GM21528 (cell line): ENCODE data around the gene CAPN10.
"Not testable (repeated sequence)": the region's sequence is repeated elsewhere in the genome, so short reads cannot be mapped to it uniquely, and the experiment has no call there.

Experiments
- ATAC-seq: cut with Tn5 transposase; IDR thresholded peaks from one replicate; pipeline ENCODE4 v1.9.1; 2021; ENCODE audit warnings: mild to moderate bottlenecking, moderate library complexity; ENCODE audit not compliant: unreplicated experiment, low FRiP score

Gene CAPN10

GRCh38 chr2:240599141-240599583 is 12.6 kb downstream of the CAPN10 start:
- no peak for ATAC-seq

DNA sequence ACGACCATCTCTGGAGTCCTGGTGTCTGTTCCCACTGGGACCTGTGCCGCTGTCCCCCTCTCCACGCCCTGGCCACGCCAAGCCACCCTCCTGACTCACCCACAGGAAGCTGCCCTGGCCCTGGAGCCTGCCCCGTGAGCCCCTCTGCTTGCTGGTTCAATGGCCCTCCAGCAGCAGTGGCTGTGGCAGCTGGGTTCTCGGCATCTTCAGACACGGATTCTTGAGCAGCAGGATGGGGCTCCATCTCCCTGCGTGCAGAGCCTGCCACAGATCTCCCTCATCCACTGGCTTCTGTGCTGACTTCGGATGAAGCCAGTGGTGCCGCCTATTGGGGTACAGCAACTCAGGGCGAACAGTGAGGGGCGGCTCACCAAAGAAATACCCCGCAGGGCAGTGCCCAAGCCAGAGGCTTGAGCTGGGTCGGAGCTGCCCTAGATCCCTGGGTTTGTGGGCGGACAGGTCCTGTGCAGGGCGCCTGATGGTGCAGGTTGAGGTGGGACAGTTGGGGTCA is 14.0 kb downstream of the CAPN10 start:
- ATAC-seq = no peak

DNA sequence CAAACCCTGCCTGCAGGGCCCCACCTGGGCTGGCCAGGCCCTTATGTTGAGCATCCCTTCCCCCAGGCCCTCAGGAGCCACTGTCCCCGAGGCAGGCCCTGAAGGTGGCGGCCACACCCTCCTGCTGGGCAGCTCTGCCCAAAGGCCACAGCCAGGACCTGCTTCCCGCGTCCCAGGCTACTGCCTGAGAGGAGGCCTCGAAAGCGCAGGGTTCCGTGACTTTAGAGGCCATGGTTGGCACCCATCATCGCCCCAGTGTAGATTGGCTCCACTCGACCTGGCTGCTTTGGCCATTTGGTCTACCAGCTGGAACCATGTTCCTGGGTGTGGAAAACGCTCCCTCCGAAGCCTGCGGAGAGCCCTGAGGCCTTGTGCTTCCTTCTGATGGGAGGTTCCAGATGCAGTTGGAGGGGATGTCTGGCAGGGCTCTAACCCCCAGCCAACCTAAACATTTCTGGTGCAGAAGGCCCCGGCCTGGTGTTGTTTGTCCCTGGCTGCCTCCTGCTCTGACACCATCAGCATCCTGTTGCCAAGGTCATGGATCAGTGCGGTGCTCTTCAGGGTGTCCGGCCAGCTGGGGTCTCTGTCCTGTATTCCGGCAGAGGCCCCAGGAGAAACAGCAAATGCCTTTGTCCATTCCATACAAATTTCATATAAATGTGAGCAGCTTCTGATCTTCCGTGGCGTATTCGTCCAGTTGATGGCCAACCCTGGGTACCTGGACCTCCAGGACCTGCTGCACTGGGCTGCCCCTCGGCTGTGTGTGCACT is 14.7 kb downstream of the CAPN10 start:
- no peak for ATAC-seq

DNA sequence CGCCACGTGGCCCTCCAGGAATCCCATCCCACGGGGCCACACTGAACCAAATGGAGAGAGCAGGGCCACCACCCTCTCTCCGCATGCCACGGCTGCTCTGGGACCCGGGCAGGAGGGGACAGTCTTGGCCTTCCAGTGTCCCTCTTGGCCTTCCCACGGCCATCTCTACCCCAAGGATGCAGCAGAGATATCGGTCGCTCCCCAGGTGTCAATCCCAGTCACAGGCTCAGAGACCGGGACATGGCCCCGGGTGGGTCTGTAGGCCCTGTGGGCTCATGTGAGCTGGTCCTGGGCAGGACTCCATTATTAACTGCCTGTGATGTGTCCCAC is 15.3 kb downstream of the CAPN10 start:
- no peak for ATAC-seq

DNA sequence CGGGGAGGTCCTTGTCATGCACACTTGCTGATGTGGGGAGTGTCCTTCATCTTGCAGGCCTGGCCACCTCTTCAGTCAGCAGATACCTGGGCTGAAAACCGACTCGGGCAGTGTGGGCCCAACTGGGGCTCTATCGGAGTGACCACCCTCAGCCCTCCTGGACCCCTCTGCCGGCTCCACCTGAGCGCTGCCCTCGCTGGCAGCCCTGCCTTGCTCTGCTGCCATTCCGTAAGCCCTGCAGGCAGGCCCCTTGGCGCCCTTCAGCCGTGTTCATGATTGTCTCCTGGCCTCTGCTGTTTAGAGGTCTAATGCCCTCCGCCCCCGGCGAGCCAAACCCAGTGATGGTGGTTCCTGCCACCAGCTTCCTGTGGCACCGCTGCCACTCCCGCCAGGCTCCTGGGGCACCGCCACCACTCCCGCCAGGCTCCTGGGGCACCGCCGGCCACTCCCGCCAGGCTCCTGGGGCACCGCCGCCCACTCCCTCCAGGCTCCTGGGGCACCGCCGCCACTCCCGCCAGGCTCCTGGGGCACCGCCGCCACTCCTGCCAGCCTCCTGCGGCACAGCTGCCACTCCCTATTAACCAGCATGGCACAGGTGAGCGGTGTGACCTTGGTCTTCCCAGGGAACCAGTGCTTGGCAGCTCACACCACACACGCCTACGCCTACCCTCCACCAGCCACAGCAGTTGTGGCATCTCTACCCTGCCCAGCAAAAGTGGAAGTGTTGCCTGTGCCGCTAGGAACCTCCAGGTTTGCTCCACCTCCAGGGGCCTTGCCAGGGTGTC is 15.9 kb downstream of the CAPN10 start:
- ATAC-seq = no peak

- ATAC-seq = no peak
These were observed 16.7 kb downstream of the CAPN10 start for GRCh38 chr2:240603081-240603835.

- ATAC-seq = no peak
These were observed 17.3 kb downstream of the CAPN10 start for GRCh38 chr2:240603846-240604245.

- no peak for ATAC-seq
These were observed 17.9 kb downstream of the CAPN10 start for GRCh38 chr2:240604291-240604938.

DNA sequence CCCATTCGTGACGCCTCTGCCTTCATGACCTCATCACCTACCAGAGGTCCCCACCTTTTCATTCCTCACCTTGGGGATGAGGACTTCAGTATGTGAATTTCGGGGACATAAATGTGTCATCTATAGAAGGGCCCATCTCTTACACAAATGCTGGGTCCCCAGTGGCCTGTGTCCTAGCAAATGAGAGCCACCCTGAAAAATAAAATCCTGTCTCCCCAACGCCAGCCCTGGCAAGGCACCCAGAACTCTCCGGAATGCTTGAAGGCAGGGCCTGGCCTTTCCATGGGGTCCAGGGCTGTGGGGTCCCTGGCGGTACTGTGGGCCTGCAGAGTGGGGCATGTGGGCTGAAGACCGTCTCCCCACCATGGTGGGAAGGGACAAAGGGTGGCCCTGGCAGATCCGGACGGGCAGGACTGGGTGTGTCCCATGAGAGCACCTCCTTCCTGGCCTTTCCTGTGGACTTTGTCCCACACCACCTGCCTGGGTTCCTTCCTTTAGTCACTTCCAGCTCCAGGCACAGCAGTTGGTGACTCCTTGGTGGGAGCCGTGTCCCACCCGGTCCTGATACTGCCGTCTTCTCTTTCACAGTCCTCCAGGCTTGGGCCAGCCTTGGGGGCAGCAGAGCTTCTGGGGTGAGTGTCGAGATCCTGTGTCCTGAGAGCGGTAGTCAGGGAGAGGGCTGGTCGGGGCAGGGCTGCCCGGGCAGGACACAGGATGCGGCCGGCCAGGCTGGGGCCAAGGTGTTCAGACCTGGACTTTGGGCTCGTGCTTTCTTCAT is 18.6 kb downstream of the CAPN10 start:
- no peak for ATAC-seq

- ATAC-seq = no peak
These were observed 19.6 kb downstream of the CAPN10 start for GRCh38 chr2:240605867-240606743.

DNA sequence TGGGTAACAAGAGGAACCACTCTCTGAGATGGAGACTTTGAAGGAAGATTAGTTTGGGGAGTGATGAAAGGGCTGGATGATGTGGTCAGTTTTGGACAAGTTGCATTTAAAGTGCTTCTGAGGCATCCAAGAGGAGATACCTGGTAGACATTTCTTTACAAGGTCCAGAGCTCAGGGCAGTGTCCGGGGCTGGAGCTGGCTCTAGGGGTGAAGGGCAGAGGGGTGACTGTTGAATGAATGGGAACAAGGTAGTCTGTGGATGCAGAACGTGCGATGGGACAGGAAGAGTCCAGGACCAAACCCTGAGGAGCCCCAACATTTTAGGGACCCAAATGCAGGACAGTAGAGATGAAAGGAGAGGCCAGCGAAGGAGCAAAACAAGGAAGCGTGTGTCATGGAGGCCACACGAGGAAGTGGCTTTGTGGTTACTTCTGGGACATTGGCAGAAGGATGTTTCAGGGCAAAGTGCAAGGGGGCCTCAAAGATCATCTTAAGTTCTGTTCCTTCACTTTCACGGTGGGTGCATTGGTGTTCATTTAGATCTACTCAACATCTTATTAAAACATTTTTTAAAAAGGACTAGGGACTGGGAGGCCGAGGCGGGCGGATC is 25.2 kb downstream of the CAPN10 start:
- no peak for ATAC-seq

DNA sequence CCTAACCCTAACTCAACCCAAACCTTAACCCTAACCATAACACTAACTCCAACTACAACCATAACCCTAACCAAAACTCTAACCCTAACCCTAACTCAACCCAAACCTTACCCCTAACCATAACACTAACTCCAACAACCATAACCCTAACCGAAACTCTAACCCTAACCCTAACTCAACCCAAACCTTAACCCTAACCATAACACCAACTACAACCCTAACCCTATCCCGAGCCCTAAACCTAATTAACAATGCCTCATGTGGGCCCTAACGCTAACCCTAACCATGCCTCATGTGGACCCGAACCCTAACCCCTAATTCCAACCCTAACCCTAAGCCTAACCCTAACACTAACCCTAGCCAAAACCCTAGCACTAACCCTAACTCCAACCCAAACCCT is 27.2 kb downstream of the CAPN10 start:
- ATAC-seq = no peak

GRCh38 chr2:240614391-240614790 is 27.9 kb downstream of the CAPN10 start:
- ATAC-seq = no peak

DNA sequence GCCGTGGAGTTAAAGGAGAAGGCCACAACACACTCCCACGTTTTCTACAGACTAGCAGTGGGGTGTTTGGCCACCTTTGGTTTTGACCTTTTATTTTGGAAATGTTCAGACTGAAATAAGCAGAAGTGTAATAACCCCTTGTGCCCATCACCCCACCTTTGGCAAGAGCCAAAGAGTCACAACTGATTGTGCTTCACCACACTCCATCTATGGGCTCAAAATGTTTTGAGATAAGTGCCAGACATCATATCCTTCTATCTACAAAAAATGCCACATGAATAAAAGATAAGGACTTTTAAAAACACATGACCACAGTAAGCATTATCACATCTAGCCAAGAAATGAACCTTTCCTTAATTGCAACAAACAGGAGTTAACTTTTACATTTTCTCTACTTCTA is 28.9 kb downstream of the CAPN10 start:
- no peak for ATAC-seq

DNA sequence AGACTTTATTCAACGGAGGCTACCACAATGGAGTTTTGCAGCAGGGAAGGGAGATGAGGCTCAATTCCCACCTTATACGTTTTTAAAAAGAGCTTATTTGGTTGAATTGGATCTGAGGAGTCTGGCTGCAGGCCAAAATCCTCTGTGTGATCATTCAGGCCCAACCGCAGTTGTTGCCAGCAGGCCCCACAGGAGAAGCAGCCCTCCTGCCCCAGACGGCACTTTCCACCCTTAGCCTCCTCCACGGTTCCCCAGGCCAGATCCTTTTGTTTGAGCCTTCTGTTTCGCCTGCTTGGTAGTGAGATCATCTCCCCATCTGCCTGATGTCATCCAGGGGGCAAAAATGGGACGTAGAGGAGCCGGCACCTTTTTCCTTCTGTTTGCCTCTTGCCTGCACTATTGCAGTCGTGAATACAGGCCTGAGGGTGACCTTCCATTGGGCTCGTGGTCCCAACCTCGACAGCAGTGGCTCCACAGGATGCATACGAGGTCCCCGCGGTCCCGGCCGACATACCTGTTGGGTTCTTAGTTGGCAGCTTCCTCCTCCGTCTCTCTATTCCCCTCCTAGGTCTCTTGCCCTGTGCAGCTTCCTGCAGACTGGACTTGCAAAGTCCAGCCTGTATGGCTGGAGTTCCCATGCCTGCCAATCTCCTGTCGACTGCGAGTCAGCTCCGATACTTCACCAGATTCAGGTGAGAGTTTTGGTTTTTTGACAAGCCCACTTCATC is 29.4 kb downstream of the CAPN10 start:
- ATAC-seq = no peak

DNA sequence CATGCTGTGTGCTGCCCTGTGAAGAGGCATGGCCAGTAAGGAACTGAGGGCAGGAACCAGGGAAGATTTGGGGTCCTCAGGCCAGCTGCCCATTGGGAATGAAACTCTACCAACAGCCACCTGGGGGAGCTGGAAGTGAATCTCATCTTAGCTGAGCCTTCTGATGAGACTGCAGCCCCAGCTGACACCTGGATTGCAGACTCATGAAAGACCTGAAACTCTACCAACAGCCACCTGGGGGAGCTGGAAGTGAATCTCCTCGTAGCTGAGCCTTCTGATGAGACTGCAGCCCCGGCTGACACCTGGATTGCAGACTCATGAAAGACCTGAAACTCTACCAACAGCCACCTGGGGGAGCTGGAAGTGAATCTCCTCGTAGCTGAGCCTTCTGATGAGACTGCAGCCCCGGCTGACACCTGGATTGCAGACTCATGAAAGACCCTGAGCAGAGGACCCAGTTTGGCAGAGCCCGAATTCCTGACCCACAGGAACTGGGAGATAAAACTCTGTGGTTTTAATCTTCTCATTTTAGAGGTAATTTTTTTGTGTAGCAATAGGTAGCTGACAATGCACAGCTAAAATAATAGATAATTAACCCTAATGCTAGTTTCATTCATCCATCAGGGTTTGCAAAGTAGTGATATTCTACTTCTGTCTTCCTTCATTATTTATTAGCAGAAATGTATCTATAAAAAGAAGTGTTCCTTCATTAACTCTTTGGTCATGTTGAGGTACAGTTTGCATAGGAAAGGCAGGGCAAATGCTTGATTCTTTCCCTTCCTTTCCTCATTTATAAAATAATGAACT is 30.5 kb downstream of the CAPN10 start:
- not testable (repeated sequence) for ATAC-seq

GRCh38 chr2:240618776-240619175 is 32.2 kb downstream of the CAPN10 start:
- no peak for ATAC-seq
